ENCODE results near the gene ZNF436.
"Not testable (repeated sequence)": the region's sequence is repeated elsewhere in the genome, so short reads cannot be mapped to it uniquely, and the experiment has no call there.

The ZNF436 gene

DNA sequence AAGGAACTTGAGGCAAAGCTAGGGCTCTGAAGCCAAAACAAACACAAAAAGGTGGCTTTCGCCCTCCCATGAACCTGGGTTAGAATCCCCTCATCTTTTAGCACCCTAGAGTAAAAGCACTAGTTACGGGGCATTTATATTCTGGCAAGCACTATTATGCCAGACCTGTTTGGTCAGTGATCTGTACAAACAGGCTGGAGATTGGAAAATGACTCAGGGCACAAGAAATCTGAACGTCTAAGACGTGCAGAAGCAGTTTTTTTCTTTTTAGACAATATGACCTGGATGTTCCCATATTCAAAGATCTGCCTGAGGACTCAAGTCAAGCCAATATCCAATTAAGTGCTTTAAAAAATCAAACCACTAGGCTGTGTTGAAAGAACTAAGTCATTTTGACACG is 3.0 kb downstream of the ZNF436 start:
- no peak for DNase-seq

DNA sequence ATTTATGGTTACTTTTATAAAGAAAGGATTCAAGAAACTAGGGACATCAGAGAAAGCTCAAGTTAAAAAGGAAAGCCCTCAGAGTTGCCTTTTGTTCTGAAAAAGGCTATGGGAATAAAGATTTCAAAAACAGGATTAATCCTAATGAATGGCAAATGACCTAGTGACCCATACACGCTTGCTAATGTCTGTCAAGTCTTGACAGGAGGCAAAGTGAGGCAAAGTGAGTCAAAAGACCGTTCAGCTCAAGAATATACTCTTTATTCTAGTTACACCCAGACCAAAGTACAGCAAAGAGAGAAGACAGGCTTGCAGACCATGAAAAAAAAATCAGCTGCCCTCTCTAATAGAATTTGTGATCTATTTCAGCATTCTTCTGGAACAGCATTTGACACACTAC is 3.5 kb downstream of the ZNF436 start:
- no peak for DNase-seq

DNA sequence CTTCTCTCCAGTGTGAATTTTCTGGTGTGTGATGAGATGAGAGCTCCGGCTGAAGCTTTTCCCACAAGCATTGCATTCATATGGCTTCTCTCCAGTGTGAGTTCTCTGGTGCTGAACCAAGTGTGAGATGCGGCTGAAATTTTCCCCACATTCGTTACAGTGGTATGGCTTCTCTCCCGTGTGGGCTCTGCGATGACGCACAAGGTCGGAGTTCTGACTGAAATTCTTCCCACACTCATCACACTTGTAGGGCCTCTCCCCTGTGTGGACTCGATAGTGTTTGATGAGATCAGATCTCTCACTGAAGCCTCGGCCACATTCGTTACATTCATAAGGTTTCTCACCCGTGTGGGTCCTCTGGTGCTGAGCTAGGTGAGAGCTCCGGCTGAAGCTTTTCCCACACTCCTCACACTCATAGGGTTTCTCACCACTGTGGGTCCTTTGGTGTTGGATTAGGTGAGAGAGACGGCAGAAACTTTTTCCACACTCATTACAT is 7.4 kb downstream of the ZNF436 start:
- DNase-seq = no peak

DNA sequence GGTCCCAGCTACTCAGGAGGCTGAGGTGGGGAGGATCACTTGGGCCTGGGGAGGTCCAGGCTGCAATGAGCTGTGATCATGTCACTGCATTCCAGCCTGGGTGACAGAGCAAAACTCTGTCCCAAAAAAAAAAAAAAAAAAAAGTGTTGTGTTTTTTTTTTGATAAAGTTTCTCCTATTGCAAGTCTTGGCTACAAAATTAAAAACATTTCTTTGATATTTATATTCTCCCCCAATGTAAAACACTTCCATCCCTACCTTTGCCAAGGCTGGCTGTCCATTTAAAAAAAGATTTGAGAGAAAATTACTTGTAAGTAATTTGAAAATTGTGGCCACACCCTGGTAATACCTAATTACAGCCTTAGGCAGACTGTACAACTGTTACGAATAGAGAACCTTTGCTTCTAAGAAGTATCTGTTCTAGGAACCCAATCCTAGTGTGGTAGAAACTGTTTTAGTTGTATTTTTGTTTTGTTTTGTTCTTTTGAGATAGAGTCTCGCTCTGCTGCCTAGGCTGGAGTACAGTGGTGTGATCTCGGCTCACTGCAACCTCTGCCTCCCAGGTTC is 11.2 kb downstream of the ZNF436 start:
- no peak for DNase-seq

DNA sequence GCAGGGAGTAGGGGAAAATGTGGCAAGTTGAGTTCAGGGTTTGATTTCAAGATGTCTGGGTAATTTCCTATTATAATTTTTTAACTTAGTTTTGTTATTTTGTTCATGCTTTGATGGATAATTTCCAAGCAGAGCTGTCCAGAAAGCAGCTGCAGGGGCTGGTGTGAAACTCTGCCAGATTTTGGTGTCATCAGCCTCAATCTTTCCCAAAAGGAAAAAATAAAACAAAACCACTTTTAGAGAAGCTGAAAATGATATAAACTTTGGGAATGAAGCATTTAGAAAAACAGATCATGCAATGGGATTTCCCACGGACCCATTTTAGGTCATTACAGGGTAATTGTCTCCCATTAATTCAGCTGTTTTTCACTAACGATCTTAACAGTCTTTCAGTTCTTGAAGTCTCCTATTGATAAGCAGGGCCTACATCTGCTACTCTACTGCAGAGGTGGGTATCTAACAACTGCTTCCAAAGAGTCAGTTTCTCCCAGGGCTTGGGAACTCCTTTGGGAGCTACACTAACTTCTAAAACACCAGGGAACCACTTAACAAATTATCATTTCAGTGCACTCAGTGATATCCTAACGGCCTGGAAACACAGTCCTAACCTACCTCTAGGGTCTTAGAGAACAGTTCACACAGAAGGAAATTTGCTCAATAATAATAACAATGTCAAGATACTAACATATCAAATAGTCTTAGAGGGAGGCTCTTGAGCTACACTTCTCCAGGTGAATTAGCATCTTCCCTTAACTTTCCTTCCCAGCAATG is 12.3 kb downstream of the ZNF436 start:
- DNase-seq = no peak

DNA sequence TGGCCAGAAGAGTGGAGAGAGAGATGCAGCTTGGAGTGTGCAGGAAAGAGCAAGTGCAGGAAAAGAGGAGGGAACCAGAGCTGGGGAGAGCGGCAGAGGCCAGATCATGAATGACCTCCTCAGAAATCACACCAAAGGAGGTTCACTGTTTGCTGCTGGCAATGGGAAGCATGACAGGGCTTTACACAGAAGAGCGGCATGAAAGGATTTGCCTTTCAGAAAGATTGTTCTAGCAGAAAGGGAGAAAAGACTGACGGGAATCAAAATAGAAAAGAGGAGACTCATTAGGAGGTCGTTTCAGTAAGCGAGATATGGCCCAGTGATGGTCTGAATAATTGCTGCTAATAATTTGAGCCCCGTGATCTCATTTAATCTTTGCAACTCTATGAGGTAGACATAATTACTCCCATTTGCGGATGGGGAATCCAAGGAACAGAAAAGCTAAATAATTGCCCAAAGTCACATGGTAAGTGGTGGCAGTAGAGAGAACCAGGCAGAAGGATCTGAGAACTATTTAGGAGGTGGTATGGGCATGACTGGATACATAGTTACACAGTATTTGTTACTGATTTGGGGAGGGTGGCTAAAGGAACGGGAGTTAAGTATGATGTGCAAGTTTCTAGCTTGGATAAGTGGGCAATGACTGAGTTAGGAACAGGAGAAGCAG is 13.0 kb downstream of the ZNF436 start:
- DNase-seq = no peak

DNA sequence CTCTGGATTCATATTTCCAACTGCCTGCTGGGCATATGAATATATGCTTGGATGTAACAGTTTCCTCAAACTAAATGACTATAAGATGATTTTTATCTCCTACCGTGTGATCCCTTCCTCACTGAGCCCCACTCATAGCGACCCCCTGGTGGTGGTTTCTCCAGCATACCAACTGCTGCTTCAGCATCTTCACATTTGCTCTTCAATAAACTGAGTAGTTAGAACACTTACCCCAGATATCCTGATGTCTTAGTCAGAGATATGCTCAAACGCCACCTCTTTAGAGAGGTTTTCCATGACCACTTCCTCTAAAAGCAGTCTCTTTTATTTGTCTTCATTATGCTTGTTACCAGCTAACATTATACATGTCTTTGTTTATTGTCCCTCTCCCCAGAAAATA is 15.4 kb downstream of the ZNF436 start:
- DNase-seq = no peak

DNA sequence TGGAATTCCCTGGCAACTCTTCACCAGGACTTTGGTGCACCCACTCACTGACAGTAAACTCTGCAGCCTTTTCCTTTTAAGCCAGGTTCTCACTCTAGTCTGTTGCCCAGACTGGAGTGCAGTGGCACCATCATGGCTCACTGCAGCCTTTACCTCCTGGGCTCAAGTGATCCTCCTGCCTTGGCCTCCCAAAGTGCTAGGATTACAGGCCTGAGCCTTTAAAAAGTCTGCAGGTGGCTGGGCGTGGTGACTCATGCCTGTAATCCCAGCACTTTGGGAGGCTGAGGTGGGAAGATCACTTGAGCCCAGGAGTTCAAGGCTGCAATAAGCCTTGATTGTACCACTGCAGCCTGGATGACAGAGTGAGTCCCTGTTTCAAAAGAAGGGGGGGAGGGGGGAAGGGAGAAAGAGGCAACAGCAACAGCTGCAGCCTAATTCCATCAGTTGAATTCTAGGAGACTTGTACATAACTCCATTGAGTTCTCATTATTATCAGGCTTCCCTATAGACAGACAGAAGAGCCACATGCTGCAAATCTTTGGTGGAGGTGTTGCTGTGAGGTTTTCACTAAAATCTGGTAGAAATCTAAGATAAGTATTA is 17.4 kb downstream of the ZNF436 start:
- DNase-seq = no peak

DNA sequence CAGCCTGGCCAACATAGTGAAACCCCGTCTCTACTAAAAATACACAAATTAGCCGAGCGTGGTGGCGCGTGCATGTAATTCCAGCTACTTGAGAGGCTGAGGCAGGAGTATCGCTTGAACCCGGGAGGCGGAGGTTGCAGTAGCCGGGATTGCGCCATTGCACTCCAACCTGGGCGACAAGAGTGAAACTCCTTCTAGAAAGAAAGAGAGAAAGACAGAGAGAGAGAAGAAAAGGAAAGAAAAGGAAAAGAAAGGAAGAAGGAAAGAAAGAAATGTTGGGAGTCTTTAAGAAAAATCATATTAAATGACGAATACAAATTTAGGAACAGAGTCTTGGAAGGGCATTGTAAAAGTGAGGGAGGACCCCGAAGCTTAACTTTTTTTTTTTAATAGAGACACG is 23.7 kb downstream of the ZNF436 start:
- no peak for DNase-seq

DNA sequence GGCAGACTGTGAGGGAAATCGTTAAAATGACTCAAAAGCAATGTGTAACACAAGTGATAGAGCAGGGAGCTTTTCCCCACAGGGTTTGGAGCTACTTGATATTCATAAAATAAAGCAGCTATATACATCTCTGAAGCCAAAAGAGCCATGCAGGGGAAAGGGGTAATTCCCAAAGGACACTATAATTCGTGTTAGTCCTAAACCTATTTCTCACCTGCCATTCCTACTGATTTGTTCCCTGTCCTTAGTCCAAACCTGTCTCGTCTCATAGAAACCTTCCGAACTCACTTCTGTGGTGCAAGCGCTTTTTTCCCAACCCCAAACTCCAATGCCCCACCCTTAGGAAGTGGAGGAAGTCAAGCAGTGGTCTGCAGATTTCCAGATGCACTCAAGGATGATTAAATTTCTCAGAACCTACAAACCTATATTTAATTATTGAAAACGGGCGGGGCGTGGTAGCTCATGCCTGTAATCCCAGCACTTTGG is 24.6 kb downstream of the ZNF436 start:
- DNase-seq = no peak

DNA sequence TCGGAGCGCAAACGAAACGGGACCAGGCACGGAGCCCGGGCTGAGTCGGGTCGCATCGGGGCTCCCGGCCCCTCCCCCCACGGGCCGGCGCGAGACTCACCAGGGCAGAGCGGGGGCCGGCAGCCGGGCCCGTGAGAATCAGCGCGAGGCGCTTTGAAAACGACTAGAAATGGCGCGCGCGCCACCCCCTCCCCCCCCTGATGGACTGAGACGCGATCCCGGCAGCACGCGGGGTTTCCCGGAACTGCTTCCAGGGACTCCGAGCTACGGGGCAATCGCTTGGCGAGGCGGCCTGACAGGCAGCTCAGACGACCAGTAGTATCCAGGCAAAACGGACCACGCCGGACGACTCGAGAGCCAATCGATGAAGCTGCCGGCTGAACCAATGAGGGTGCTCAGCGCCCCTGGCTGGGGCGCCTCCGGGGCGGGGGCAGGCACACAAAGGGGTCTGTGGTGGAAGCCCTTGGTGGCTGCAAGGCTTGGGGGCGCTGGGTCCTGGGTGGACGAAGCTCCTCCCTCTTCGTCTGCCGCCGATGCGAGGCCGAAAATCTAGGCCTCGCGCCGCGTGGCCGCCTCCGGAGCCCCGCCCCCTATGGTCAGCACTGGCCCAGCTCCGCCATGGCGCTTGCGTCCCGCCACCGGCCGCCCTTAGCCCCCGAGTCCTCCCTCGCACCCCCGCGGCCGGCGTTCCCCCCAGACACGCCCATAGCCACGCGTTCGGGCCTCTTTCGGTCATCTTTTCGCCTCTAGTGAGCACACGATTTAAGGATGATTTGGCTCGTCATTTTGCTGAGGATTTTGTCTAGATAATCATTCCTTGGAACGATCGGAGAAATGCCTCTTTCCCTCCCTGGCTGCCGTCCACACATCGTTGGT is 25.3 kb downstream of the ZNF436 start, which contains the start of gene HNRNPR:
Gene HNRNPR (minus strand): TSS at position 174 of the 876 bp plus-strand sequence. CDS start 3,276 bp downstream, outside the sequence.
- DNase-seq = peak; percentile 99

DNA sequence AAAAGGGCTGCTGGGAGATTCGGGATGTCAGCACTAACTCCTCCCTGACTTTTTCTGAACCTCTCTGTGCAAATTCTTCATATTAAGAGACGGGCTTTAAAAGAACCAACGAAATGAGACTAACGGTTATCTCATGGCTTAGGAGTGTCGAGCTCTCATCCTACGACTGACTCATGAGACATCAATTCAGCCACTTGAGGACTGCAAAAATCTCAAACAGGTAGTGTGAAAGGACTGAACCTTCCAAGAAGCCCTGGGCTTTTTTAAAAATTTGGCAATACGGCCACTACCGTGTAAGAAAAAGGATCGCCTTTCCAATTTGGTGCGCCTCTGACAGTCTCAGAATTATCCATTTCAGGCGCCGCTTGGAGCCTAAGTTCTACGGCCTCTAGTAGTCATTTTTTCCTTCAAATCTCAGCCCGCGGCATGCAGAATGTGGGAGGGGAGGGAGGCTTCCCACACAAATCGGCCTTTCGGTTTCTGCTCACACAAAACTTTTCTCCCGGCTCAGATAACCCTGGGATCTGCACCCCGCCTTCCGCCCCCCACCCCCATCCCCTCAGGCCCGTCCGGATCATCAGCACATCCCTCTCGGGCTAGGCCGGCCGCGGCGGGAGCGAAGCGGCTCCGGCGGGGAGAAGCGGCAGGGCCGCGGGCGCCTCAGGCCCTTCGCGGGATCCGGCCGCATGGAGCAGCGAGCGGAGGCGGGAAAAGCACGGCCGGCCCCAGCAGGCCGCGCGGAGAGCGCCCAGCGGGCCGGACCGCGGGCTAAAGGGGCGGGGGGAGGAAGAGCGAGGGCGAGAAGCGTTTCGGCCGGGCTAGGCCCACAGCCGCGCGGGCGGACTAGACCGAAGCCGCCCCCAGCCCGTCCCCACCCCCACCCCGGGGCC is 26.2 kb downstream of the ZNF436 start:
- peak; percentile 53 for DNase-seq

DNA sequence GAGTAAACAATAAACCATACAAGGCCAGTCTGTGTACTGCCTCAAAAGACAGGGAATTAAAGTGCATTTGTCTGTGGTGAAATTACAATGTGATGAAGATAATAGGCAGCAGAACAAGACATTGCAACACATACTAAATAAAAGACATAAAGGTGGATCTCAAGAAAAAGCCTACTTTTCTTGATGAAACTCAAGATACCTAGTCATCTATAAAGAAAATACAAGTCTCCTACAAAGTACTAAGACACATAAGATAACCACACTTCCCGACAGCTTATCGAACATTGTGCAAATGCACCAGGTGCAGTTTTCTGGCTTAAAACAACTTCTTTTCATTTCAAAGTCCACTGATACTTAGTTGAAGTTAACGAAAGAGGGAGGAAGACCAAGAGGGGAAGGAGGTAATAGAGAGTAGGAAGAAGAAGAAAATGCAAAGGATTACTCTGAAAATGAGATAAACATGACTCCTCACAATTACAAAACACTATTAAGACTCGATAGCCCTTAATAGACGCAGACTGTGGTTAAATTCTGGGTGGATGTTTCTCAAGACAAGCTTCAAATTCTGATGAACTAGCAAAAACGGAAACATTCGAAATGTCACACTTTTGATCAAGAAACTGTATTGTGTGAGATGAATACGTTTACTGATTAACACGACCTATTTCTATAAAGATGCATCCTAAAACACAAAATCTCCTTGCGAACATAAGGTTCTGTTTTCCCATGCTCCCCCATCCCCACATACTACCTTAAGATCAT is 27.5 kb downstream of the ZNF436 start:
- DNase-seq = no peak

DNA sequence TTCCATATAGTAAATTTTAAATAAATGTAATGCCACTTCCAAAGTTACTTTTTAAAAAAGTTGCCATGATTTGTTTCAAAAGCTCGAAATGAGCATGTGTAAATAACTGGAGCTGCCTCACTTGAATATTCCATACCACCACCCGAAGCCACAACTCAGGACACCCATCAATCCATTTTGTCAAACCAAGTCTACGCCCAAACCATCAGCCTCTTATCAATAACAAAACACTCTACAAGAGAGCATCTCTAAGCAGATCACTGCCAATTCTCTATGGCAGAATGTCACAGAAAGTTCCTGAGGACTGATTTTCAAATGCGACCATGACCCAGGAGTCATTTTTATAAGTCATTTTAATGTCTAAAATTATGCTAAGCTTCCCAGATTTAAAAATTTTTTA is 30.0 kb downstream of the ZNF436 start:
- no peak for DNase-seq

DNA sequence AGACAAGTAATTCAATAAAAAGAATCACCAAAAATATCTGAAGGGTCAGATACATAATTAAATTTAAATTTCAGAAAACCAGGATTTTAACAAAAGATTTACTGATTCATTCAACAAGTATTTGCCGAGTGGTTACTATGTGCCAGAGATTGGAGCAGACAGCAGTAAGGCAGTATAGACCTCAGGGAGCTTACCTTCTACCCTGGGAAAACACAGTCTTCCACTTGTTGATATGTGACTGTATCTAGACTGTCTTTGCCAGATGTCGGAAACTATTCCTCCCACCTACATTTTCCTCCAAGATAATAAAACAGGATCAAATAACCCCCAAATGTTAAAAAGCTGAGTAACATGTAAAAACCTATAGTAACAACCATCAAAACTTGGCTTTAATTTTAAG is 31.8 kb downstream of the ZNF436 start:
- no peak for DNase-seq

DNA sequence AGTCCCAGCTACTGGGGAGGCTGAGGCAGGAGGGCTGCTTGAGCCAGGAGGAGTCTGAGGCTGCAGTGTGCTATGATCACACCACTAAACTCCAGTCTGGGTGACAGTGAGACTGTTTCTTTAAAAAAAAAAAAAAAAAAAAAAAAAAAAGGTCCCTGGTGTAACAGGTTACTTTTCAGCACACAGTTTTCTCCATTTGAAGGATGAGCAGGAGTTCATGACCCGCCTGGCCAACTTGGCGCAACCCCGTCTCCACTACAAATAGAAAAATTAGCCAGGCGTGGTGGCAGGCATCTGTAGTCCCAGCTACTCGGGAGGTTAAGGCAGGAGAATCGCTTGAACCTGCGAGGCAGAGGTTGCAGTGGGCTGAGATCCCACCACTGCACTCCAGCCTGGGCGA is 37.9 kb downstream of the ZNF436 start:
- no peak for DNase-seq

DNA sequence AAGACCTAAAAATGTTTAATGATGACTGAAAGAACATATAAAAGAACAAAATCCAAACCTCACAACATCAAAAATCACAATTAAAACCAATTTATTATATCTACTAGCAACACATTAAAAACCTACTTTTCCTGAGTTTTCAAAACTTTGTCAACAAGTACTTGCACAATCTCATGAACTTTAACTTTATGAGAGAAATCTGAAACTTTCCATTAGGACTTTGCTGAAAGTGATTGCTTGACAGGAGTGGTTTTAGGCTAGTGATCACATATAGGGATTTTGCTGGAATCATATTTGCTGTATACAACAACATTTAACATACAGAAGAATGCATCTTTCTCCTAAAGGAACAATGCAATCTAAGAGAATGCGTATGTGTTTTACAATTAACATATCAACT is 38.8 kb downstream of the ZNF436 start:
- no peak for DNase-seq

DNA sequence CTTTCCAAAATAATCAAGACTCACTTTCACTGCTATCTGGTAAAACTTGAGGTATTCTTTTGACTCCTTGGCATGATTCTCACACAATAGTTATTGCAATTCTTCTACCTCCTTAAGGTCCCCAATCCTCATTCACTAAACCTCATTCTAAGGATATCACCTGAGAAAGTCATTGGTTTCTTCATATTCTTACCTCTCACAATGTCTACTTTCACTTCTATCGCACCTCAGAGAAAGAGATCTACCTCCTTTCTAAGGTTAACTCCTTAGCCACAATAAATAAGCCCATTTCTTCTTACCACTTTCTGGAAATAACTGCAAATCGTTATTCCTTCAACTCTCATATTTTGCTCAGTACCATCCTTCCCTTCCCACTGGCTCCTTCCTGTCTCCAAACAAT is 44.2 kb downstream of the ZNF436 start:
- DNase-seq = no peak

DNA sequence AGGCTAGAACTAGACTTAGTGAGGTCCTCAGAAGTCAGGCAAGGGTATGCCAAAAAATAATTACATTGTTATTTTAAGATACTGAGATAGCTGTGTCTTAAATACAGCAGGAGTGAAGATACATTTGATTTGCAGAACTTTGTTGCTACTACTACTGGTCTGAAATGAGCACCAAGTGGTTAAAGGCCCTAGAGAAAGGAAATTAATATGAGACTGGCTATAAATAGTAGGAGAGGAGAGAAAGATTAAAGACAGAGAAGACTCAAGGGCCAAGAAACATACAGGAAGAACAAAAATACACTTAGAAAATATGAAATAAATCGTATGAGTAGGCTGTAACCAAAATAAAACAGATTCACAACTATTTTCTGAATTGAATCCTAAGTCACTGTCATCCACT is 46.9 kb downstream of the ZNF436 start:
- DNase-seq = no peak

DNA sequence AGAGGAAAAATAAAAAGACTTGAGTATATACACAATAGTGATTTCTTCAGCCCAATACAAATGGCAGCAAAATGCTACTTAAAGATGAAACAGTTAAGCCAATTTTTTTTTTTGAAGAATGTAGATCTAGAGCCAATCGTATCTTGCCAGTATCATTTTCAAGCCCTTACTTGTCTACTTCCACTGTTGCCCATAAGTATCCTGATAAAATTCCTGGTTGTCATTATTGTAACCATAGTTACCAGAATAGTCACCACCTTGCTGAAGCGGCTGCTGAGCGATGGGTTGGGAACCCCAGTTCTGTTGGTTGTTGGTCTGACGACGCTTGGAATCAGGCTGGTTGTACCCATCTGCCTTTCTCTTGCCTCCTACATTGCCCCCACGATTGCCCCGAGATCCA is 59.4 kb downstream of the ZNF436 start:
- DNase-seq = not testable (repeated sequence)
